Tibial artery (tissue), 4 donors: ENCODE data around the gene PRR7.
A peak's percentile ranks its signal among the peaks of the same experiment; 100 is the strongest.

ENCODE experiments used
- DNase-seq, 2 donors: peaks; one replicate each; pipeline ENCODE4 v3.0.0-alpha.2; 2019
- H3K27ac ChIP-seq, 2 donors: fragments of 200-600 bp; sonication (generic) in 1 of 2; 1 replicate in 1 of 2; 2 replicates in 1 of 2; pipeline ENCODE4 v1.5.1; 2018 to 2019; ENCODE audit warnings: mild to moderate bottlenecking in 1 of 2
- H3K27me3 ChIP-seq, 2 donors: fragments of 200-600 bp; sonication (generic) in 1 of 2; one replicate each; pipeline versions ENCODE4 v1.5.1 to v1.6.0; 2016 to 2019
- H3K36me3 ChIP-seq, 3 donors: fragments of 200-600 bp; sonication (generic) in 2 of 3; one replicate each; pipeline ENCODE4 v1.5.1; 2016 to 2019; ENCODE audit warnings: mild to moderate bottlenecking in 2 of 3
- H3K4me1 ChIP-seq, 4 donors: fragments of 200-600 bp; sonication (generic) in 2 of 4; 1 replicate in 3 of 4; 2 replicates in 1 of 4; pipeline ENCODE4 v1.5.1; 2016 to 2019
- H3K4me3 ChIP-seq, 2 donors: fragments of 200-600 bp; sonication (generic) in 1 of 2; 1 replicate in 1 of 2; 2 replicates in 1 of 2; pipeline ENCODE4 v1.5.1; 2018 to 2019; ENCODE audit warnings: mild to moderate bottlenecking in 2 of 2
- H3K9me3 ChIP-seq, 3 donors: fragments of 200-600 bp; sonication (generic) in 1 of 3; one replicate each; pipeline ENCODE4 v1.5.1; 2016 to 2019
- intact Hi-C: fragments of 100-400 bp; cut with DNase I; formaldehyde crosslinking; loops from one replicate; pipeline ENCODE4 v1.15.0; 2023; ENCODE audit warnings: low total_unique reads
- TF ChIP-seq, protein P1 (sequence below), 2 experiments: fragments of 200-600 bp in 1 of 2; fragments of 450-650 bp in 1 of 2; IDR thresholded peaks; one replicate each; pipeline ENCODE4 v1.5.1; 2017 to 2019; ENCODE audit warnings: antibody characterized with exemption in 2 of 2, mild to moderate bottlenecking in 1 of 2, moderate library complexity in 1 of 2

Gene PRR7

DNA sequence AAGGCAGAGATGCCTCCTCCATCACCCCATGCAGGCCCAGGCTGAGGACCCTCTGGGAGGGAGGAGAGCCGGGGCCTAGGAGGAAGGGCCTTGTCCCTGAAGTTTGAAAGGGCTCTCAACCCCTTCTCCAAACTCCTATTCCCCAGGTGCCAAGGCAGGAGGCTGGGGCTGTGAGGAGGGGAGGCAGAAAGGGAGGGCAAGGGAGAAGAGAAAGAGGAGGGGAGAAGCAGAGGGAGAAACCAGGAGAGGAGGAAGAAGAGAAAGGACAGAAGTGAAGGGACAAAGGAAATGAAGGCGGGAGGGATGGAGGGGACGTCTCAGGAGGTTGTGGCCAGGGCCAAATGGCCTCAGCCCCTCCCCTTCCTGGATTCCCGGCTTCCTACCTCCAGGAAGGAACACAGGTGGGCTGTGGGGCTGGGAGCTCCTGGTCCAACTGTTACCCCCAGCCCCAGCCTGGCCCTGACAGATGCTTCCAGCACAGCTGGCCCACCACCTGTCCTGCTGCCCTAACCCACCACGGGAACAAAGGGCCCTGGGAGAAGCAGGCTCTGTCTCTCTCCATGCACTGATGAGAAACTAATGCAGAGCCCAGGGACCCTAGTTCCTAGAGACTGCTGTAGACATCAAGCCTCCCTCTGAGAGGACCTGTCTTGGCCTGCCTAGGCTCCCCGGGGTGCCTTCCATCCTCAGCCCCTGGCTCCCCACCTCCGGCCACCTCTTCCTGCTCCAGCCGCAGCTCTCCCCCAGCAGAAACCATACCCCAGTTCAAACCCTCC lies 23.3 kb downstream of the PRR7 start:
- H3K36me3 ChIP-seq, result peaks cover 23 to 39% (median 30%) of the 10 kb centered on the region in 3 donors
- intact Hi-C loops, result no loop called here
- H3K27me3 ChIP-seq, result no peaks in the 10 kb centered on the region
- H3K27ac ChIP-seq, result peak overlapping the region; percentile 20 to 44
- H3K4me1 ChIP-seq, result peaks cover 0 to 54% (median 45%) of the 10 kb centered on the region in 4 donors
- no peaks in the 10 kb centered on the region for H3K9me3 ChIP-seq
- no peak overlapping the region for H3K4me3 ChIP-seq
- TF ChIP-seq, protein P1, sequence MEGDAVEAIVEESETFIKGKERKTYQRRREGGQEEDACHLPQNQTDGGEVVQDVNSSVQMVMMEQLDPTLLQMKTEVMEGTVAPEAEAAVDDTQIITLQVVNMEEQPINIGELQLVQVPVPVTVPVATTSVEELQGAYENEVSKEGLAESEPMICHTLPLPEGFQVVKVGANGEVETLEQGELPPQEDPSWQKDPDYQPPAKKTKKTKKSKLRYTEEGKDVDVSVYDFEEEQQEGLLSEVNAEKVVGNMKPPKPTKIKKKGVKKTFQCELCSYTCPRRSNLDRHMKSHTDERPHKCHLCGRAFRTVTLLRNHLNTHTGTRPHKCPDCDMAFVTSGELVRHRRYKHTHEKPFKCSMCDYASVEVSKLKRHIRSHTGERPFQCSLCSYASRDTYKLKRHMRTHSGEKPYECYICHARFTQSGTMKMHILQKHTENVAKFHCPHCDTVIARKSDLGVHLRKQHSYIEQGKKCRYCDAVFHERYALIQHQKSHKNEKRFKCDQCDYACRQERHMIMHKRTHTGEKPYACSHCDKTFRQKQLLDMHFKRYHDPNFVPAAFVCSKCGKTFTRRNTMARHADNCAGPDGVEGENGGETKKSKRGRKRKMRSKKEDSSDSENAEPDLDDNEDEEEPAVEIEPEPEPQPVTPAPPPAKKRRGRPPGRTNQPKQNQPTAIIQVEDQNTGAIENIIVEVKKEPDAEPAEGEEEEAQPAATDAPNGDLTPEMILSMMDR (IDR thresholded peaks at IDR 0.05), result no peak
- DNase-seq, result no peak

DNA sequence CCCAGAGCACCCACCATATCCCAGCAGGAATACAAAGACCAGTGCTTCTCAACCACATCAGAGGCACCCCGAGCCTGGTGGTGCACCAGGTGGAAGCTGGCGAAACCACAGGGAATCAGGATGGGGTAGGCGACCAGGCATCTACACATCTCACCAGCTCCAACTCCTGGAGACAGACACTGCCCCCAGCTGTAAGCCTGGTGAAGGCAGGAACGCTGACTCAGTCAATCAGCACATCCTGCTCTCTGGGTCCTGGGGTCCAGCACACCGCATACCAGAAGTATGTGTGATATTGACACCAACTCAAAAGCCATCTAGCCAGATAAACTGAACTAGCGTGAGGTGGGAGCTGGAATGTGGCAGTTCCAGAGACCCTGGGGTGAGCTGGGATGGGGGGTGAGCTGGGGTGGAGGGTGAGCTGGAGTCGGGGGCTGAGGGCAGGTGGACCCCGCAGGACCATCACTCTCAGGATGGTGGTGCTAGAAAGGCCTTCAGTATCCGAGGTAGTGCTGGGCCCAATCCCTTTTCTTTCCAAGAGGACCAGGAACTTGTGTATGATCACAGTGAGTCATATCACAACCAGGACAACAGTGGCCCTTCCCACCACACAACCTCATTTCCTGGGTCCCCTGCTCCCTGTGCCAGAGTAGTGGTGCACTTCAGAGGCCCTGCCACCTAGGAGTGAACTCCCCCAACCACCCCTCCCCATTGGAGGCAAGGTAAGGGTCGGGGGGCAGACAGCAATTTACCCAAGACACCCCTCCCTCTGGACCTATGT lies 24.3 kb downstream of the PRR7 start:
- peaks cover 17 to 31% (median 20%) of the 10 kb centered on the region in 3 donors for H3K36me3 ChIP-seq
- intact Hi-C loops, result no loop called here
- H3K27ac ChIP-seq, result peak overlapping the region; percentile 91 to 100
- no peaks in the 10 kb centered on the region for H3K9me3 ChIP-seq
- H3K4me3 ChIP-seq, result no peak overlapping the region
- DNase-seq, result no peak
- TF ChIP-seq, protein P1 (IDR thresholded peaks at IDR 0.05), result no peak
- H3K4me1 ChIP-seq, result peaks cover 0 to 64% (median 55%) of the 10 kb centered on the region in 4 donors
- H3K27me3 ChIP-seq, result no peaks in the 10 kb centered on the region

DNA sequence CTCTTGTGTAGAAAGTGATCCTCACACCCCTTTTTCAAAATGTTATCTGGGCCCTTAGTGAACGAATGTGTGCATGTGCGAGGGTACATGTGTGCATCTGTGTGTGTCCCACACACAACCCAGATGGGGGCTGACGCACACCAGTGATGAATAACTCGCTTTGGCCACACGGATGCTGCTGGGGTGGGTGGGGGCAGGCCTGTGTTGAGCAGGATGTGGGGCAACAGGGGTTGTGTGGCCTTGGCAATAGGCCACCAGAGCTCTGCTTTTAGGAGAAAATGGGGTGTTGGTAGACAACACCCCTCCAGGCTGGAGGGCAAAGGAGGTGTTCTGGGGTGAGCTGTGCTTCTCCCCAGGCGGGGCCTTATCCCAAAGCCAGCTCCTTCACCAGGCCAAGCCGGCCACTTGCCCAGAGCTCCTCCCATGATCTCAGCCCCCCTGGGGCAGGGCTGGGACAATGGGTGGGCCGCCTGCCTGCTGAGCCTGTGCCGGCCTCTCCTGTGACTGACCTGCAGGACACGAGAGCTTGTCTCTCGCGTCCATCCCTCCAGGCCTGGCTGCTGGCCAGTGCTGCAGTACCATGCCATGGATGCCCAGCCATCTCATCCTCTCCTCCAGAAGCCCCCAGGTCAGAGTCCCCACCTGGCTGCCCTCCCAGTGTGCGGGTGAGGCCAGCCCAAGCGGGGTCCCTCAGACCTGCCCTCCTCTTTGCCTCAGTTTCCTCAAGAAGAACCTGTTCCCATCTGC lies 25.2 kb downstream of the PRR7 start:
- H3K27ac ChIP-seq, result peak overlapping the region; percentile 91 to 100
- TF ChIP-seq, protein P1 (IDR thresholded peaks at IDR 0.05), result no peak
- peaks cover 8 to 22% (median 12%) of the 10 kb centered on the region in 3 donors for H3K36me3 ChIP-seq
- no peaks in the 10 kb centered on the region for H3K9me3 ChIP-seq
- intact Hi-C loops, result no loop called here
- peaks cover 0 to 72% (median 63%) of the 10 kb centered on the region in 4 donors for H3K4me1 ChIP-seq
- peak; percentile 82 to 87 for DNase-seq
- no peaks in the 10 kb centered on the region for H3K27me3 ChIP-seq
- H3K4me3 ChIP-seq, result peak overlapping the region; percentile 85 to 94

DNA sequence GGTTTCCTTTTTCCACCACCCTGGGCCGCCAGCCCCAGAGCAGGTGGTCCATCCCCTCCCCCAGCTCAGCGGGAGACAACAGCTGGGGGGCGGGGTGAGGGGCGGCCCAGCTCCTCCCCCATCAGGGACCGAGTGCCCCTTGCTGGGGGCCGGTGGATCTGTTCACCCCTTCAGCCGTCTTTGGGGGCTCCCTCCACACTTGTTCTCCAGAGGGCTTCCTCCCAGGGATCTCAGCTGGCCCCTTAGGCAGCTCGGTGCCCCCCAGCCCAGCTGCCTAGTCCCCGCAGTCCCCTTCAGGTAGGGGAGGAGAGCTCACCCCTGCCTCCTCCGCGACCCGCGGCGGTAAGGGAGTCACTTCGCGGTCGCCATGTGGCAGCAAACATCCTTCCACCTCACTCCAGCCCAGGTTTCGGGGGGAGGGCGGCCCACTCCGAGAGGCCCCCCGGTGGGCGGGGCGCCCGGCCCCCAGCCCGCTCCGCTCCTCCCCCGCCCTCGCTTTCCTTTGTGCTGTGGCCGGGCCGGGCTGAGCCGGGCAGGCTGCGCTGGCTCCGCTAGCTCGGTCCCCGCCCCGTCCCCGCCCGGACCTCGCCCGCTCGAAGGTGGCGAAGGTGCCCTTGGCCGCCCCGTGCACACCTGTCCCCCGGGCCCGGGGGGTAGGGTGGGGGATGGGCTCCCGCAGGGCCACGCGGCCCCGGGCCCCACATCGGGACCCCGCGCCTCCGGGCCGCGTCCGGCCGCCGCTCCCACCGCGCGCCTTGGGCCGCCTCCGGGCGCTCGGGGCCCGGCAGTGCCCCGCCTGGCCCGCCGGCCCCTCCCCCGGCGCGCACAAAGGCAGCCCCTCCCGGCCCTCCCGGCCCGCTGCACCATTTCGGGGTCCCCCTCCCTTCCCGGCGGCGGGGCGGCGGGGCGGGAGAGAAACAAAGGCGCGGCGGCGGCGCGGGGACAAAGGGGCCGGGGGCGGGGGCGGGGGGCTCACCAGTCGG lies 26.1 kb downstream of the PRR7 start:
- Histone ChIP-seq H3K4me3 (peak overlapping the region; percentile 85 to 94), H3K27ac (peak overlapping the region; percentile 91 to 100), H3K36me3 (peaks cover 0 to 13% (median 2%) of the 10 kb centered on the region in 3 donors), H3K4me1 (peaks cover 0 to 81% (median 68%) of the 10 kb centered on the region in 4 donors), H3K9me3 (no peaks in the 10 kb centered on the region), H3K27me3 (no peaks in the 10 kb centered on the region)
- TF ChIP-seq, protein P1 (IDR thresholded peaks at IDR 0.05), result no peak
- peak in 1 of 2 donors; percentile 77 for DNase-seq
- intact Hi-C loops, result no loop called here
